CD4-positive, alpha-beta T cell (primary cell): ENCODE results near the gene ORC5. TPM values are rescaled to one million over a fixed set of nuclear protein-coding genes. Genes with fewer than 3 reads are reported as not detected.

Experiments used
- ATAC-seq: fragments of 200-7000 bp; cut with Tn5 transposase; one replicate; pipeline ENCODE4 v1.10.0; 2022; ENCODE audit warnings: mild to moderate bottlenecking; ENCODE audit not compliant: poor library complexity
- CTCF ChIA-PET: fragments of 350-600 bp; sonication (Branson Sonifier 250); formaldehyde crosslinking; loops from one replicate; lab custom pipeline; 2021; ENCODE audit warnings: antibody characterized with exemption, inconsistent platforms; lab: Charles Lee
- POLR2A ChIA-PET: fragments of 350-600 bp; sonication (Branson Sonifier 250); formaldehyde crosslinking; loops from one replicate; lab custom pipeline; 2021; ENCODE audit warnings: antibody characterized with exemption, inconsistent platforms; lab: Charles Lee
- DNase-seq, 14 experiments: peaks; one replicate each; pipeline ENCODE4 v3.0.0-alpha.2; 2013 to 2020; ENCODE audit warnings: mixed read lengths in 2 of 14
- H3K27ac ChIP-seq, 2 donors: one replicate each; pipeline versions ENCODE4 v1.5.1 to v1.7.0; 2013; ENCODE audit warnings: low read length in 2 of 2, low read depth in 1 of 2, mild to moderate bottlenecking in 1 of 2
- H3K27me3 ChIP-seq, 2 experiments: 1 replicate in 1 of 2; 2 replicates in 1 of 2; pipeline versions ENCODE4 v1.6.1 to v1.7.0; 2013; ENCODE audit warnings: low read length in 2 of 2, control low read depth in 1 of 2, mild to moderate bottlenecking in 1 of 2, moderate library complexity in 1 of 2; ENCODE audit not compliant: insufficient read depth in 2 of 2, control insufficient read depth in 1 of 2
- H3K36me3 ChIP-seq: one replicate; pipeline ENCODE4 v1.6.1; 2013; ENCODE audit warnings: low read length, control low read depth; ENCODE audit not compliant: insufficient read depth
- H3K4me1 ChIP-seq: one replicate; pipeline ENCODE4 v1.6.1; 2013; ENCODE audit warnings: low read length, control low read depth; ENCODE audit not compliant: insufficient read depth
- H3K4me3 ChIP-seq: one replicate; pipeline ENCODE4 v1.5.1; 2013; ENCODE audit warnings: mild to moderate bottlenecking, low read length, moderate library complexity
- H3K9me3 ChIP-seq, 2 experiments: 1 replicate in 1 of 2; 2 replicates in 1 of 2; pipeline versions ENCODE4 v1.6.1 to v1.7.0; 2013; ENCODE audit warnings: low read length in 2 of 2, mild to moderate bottlenecking in 2 of 2, control low read depth in 1 of 2, moderate library complexity in 1 of 2; ENCODE audit not compliant: control insufficient read depth in 1 of 2, insufficient read depth in 1 of 2
- H3K27ac Mint-ChIP-seq: one replicate; pipeline ENCODE4 v1.8.0; 2020; ENCODE audit warnings: mixed read lengths
- H3K27me3 Mint-ChIP-seq: one replicate; pipeline ENCODE4 v1.8.0; 2021; ENCODE audit warnings: mixed read lengths
- H3K36me3 Mint-ChIP-seq: one replicate; pipeline ENCODE4 v1.8.0; 2021; ENCODE audit warnings: low read depth, mixed read lengths
- H3K4me1 Mint-ChIP-seq: one replicate; pipeline ENCODE4 v1.8.0; 2021; ENCODE audit warnings: low read depth, mixed read lengths
- H3K4me3 Mint-ChIP-seq: one replicate; pipeline ENCODE4 v1.8.0; 2020; ENCODE audit warnings: mild to moderate bottlenecking, mixed read lengths
- H3K9me3 Mint-ChIP-seq: one replicate; pipeline ENCODE4 v1.8.0; 2020; ENCODE audit warnings: mixed read lengths
- intact Hi-C, 2 experiments: fragments of 100-400 bp; cut with DNase I in 1 of 2; cut with micrococcal nuclease in 1 of 2; formaldehyde crosslinking; loops; one replicate each; pipeline versions ENCODE4 v1.15.1 to v1.9.0; 2023 to 2025; cut with DNase I, micrococcal nuclease
- total RNA-seq, 174 experiments: library from RNA in 2 of 174; stranded (reverse) in 2 of 174; gene quantifications; one replicate each; pipeline ENCODE4 v1.2.3 and lab custom pipeline; 2021 to 2026
- TF ChIP-seq, protein P1 (sequence below): fragments of 200-600 bp; IDR thresholded peaks from one replicate; pipeline ENCODE4 v1.8.0; 2022; ENCODE audit warnings: antibody characterized with exemption, mild to moderate bottlenecking

The ORC5 gene
- total RNA-seq, 2 experiments from 2014 or later = 7.7 to 9.3 TPM

DNA sequence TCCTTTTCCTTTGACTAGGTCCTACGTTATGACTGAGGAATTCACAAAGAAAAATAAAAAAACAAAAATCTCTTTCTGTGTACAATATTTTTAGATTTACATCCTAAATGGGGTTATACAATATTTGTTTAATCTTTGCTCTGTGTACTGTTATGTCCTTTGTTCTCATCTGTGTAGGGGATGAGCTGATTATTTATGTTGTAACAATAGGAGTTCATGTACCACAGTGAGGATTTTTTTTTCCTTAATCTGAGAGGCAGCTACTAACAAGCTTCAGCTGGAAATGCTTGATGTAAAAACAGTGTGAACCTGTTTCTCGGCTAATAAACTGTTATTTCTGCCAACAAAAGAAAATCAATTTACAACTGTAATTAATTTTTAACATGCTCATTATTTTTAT, 58.0 kb downstream of the ORC5 start:
- H3K27me3 ChIP-seq = no peaks in the 10 kb centered on the region
- no peak overlapping the region for H3K4me3 ChIP-seq
- TF ChIP-seq, protein P1, sequence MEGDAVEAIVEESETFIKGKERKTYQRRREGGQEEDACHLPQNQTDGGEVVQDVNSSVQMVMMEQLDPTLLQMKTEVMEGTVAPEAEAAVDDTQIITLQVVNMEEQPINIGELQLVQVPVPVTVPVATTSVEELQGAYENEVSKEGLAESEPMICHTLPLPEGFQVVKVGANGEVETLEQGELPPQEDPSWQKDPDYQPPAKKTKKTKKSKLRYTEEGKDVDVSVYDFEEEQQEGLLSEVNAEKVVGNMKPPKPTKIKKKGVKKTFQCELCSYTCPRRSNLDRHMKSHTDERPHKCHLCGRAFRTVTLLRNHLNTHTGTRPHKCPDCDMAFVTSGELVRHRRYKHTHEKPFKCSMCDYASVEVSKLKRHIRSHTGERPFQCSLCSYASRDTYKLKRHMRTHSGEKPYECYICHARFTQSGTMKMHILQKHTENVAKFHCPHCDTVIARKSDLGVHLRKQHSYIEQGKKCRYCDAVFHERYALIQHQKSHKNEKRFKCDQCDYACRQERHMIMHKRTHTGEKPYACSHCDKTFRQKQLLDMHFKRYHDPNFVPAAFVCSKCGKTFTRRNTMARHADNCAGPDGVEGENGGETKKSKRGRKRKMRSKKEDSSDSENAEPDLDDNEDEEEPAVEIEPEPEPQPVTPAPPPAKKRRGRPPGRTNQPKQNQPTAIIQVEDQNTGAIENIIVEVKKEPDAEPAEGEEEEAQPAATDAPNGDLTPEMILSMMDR = no peak
- Mint-ChIP-seq H3K9me3 (no peaks in the 10 kb centered on the region), H3K27me3 (no peaks in the 10 kb centered on the region), H3K27ac (no peak overlapping the region), H3K36me3 (peaks cover 57% of the 10 kb centered on the region), H3K4me3 (no peak overlapping the region), H3K4me1 (no peaks in the 10 kb centered on the region)
- peaks cover 7% of the 10 kb centered on the region for H3K36me3 ChIP-seq
- ChIA-PET POLR2A (no interaction called here), CTCF (no interaction called here)
- DNase-seq (no peak), ATAC-seq (no peak)
- H3K27ac ChIP-seq = no peak overlapping the region
- intact Hi-C loops = loop anchor here in 1 of 2 experiments (10.0 kb wide), 1 partner anchor 575 kb away; no protein-coding TSS in a partner anchor
- no peaks in the 10 kb centered on the region for H3K4me1 ChIP-seq
- H3K9me3 ChIP-seq = no peaks in the 10 kb centered on the region

DNA sequence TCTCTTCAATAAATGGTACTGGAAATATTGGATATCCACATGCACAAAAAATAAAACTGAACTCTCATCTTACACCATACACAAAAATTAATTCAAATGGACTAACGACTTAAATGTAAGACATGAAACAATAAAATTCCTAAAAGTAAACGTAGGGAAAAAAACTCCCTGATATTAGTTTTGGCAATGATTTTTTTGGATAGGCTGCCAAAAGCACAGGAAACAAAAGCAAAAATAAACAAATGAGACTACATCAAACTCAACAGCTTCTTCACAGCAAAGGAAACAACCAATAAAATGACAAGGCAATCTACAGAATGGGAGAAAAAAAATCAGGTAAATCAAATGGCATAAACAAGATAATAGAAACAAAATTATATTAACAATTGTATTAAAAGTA, 65.7 kb downstream of the ORC5 start:
- ChIA-PET POLR2A (no interaction called here), CTCF (no interaction called here)
- Mint-ChIP-seq H3K4me1 (no peaks in the 10 kb centered on the region), H3K27me3 (no peaks in the 10 kb centered on the region), H3K4me3 (no peak overlapping the region), H3K27ac (no peak overlapping the region), H3K36me3 (peaks cover 72% of the 10 kb centered on the region), H3K9me3 (no peaks in the 10 kb centered on the region)
- DNase-seq (no peak), ATAC-seq (no peak)
- Histone ChIP-seq H3K27ac (no peak overlapping the region), H3K27me3 (no peaks in the 10 kb centered on the region), H3K9me3 (no peaks in the 10 kb centered on the region), H3K36me3 (peaks cover 16% of the 10 kb centered on the region), H3K4me1 (no peaks in the 10 kb centered on the region), H3K4me3 (no peak overlapping the region)
- TF ChIP-seq, protein P1 = no peak
- intact Hi-C loops = no loop called here

DNA sequence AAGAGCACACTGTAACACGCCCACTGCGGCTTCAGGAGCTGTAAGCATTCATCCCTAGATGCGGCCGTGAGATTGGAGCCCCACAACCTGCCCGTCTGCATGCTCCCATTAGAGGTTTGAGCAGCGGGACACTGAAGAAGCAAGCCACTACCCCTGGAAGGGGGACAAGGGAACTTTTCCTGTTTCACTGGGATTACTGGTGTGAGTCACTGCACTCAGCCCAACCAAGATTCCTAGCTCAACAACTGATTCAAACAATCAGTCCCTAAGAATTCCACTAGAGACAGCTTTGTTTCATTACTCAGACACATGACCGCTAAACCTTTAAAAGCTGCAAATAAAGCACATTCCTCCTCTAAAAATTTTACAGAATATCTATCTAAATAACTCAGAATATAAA, 69.8 kb downstream of the ORC5 start:
- ChIA-PET POLR2A (no interaction called here), CTCF (no interaction called here)
- intact Hi-C loops = no loop called here
- no peaks in the 10 kb centered on the region for H3K4me1 ChIP-seq
- H3K36me3 ChIP-seq = peaks cover 44% of the 10 kb centered on the region
- H3K27ac Mint-ChIP-seq = no peak overlapping the region
- H3K27me3 ChIP-seq = no peaks in the 10 kb centered on the region
- no peaks in the 10 kb centered on the region for H3K9me3 ChIP-seq
- TF ChIP-seq, protein P1 = no peak
- ATAC-seq (no peak), DNase-seq (no peak)
- H3K4me3 Mint-ChIP-seq = no peak overlapping the region
- H3K27ac ChIP-seq = no peak overlapping the region
- H3K9me3 Mint-ChIP-seq = no peaks in the 10 kb centered on the region
- H3K4me3 ChIP-seq = no peak overlapping the region
- no peaks in the 10 kb centered on the region for H3K4me1 Mint-ChIP-seq
- no peaks in the 10 kb centered on the region for H3K27me3 Mint-ChIP-seq
- H3K36me3 Mint-ChIP-seq = peaks cover 44% of the 10 kb centered on the region
